GM21619 (cell line): ENCODE data around the gene A1BG.
"Not testable (repeated sequence)": the region's sequence is repeated elsewhere in the genome, so short reads cannot be mapped to it uniquely, and the experiment has no call there.

Experiments used
- ATAC-seq: cut with Tn5 transposase; IDR thresholded peaks from one replicate; pipeline ENCODE4 v1.9.1; 2021; ENCODE audit not compliant: unreplicated experiment

A1BG gene

GRCh38 chr19:58361900-58362271, 8.6 kb upstream of the A1BG start:
- peak; percentile 16 for ATAC-seq

DNA sequence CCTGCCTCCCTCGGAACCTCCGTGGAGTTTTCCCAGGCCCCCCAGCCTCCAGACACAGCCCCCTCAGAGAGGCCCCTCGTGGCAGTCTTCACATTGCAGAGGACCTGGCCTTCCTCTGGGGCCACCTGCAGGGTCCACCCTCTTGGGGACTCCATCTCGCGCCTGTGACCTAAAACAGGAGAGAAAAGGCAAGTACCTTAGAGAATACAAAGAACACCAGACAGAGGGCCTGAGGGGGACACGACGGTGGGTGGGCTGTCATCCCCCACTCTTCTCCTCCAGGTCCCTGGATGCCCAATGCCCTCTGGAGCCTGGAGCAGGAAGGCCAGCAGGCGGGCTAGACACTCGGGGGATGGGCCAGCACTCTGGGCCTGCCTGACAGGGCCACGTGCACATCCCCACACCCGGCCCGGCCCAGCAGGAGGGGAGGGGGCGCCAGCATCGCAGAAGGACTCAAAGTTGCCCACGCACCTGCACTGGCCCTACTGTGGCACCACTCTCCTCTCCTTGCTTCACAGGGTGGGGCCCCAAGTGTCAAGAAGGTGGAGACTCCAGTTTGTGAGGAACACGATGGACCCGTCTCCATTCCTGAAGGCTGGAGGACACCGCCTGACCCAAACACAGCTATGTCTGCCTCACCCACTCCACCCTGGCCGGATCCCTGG, 4.3 kb upstream of the A1BG start:
- ATAC-seq: no peak

GRCh38 chr19:58356766-58357480, 3.6 kb upstream of the A1BG start:
- ATAC-seq: no peak

DNA sequence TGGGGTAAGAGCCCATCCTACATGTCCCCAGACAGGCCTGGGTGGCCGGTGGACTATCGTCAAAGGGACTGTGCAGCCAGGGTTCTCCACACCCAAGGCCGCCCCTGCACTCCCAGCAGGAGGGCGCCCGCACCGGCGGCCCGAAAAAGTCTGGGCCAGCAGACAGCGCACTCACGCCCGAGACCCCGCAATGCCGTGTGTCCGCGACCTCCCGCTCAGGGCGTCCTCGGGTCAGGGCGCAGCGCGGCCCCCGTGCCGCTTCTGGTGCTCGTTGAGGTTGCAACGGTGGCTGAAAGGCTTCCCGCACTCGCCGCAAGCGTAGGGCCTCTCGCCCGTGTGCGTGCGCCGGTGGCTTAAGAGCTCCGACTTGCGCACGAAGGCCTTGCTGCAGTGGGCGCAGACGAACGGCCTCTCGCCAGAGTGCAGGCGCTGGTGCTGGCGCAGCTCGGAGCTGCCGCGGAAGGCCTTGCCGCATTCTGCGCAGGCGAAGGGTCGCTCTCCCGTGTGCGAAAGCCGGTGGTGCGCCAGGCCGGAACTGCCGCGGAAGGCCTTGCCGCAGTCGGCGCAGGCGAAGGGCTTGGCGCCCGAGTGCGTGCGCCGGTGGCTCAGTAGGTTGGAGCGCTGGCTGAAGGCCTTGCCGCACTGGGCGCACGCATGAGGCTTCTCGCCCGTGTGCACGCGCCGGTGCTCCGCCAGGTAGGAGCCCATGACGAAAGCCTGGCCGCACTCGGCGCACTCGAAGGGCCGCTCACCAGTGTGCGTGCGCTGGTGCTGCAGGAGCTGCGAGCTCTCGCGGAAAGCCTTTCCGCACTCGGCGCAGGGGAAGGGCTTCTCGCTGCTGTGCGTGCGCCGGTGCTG, 2.8 kb upstream of the A1BG start:
- ATAC-seq: no peak

GRCh38 chr19:58355215-58355796, 2.0 kb upstream of the A1BG start:
- ATAC-seq: no peak

DNA sequence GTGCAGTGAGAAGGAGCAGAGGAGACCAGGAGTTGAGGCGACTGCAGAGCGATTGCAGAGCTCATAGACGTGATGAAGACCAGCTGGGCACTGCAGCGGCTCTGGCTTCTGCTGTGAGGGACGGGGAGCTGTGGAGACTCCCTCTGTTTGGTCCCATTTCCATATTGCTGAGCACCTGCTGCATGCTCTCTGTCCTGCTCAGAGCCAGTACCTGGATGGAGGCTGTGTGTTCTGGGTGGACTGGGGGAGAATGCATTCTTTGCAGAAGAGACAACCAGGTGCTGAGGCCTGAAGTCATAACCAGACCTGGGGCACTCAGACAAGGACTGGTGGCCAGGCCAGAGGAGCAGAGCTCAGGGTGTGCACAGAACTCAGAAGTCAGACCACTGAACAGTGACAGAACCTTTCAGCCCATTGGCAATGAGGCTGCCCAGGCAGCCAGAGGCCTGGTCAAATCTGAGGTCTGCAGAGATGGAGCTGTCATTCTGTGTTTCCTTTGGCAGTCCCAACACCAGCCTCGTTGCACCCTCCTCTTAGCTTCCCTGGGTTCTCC, 1.3 kb upstream of the A1BG start:
- ATAC-seq: no peak

- ATAC-seq: no peak
These were observed 605 bp upstream of the A1BG start for GRCh38 chr19:58353717-58354477.

- no peak for ATAC-seq
These were observed 1.1 kb downstream of the A1BG start for GRCh38 chr19:58351990-58352755.

- no peak for ATAC-seq
These were observed 1.8 kb downstream of the A1BG start for GRCh38 chr19:58351558-58351878.

- ATAC-seq: no peak
These were observed 2.3 kb downstream of the A1BG start for GRCh38 chr19:58350871-58351557.

DNA sequence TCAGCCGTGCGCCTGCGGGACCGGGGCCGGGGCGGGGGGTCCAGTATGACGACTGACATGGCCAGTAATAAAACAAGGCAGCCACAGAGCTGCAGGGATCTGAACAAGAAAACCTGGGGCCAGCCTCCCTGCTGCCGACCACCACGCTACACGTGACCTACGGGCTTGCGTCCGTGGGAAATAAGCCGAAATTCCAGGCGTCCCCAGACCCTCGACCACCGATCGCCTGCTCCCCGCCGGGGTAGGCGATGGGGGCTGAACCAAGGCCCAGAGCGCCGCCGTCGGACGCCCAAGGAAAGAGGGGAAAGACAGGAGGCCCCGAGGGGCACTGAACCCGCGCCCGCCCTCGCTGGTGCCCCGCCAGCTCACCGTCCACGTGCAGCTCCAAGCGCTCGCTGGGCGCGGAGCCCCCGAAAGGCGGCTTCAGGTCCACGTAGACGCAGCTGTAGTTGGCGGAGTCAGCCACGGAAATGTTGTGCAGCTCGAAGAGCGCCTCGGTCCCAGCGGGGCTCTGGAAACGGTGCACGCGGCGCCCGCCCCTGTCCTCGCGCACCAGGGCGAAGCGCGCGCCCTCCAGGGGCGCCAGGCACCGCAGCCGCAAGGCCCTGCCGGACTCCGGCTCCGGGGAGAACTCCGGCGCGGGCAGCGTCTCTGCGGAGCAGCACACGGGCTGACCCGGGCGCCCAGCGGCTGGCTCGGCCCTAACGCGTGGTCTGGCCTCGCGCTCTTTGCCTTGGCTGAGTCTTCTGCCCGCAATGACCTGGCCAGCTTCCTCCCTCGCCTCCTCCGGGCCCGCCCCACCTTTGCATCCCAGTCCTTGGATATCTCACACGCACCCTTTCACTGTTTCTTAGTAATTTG, 3.1 kb downstream of the A1BG start:
- ATAC-seq: no peak

- ATAC-seq: no peak
These were observed 3.7 kb downstream of the A1BG start for GRCh38 chr19:58349590-58349989.

DNA sequence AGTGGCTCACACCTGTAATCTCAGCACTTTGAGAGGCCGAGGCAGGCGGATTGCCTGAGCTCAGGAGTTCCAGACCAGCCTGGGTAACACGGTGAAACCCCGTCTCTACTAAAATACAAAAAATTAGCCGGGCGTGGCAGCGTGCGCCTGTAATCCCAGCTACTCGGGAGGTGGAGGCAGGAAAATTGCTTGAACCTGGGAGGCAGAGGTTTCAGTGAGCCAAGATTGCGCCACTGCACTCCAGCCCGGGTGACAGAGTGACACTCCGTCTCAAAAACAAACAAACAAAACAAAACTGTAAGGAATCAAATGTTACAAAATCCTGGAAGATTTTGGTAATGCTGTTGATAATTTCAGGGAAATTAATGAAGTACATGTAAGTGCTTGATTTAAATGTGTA, 5.2 kb downstream of the A1BG start:
- ATAC-seq: not testable (repeated sequence)

DNA sequence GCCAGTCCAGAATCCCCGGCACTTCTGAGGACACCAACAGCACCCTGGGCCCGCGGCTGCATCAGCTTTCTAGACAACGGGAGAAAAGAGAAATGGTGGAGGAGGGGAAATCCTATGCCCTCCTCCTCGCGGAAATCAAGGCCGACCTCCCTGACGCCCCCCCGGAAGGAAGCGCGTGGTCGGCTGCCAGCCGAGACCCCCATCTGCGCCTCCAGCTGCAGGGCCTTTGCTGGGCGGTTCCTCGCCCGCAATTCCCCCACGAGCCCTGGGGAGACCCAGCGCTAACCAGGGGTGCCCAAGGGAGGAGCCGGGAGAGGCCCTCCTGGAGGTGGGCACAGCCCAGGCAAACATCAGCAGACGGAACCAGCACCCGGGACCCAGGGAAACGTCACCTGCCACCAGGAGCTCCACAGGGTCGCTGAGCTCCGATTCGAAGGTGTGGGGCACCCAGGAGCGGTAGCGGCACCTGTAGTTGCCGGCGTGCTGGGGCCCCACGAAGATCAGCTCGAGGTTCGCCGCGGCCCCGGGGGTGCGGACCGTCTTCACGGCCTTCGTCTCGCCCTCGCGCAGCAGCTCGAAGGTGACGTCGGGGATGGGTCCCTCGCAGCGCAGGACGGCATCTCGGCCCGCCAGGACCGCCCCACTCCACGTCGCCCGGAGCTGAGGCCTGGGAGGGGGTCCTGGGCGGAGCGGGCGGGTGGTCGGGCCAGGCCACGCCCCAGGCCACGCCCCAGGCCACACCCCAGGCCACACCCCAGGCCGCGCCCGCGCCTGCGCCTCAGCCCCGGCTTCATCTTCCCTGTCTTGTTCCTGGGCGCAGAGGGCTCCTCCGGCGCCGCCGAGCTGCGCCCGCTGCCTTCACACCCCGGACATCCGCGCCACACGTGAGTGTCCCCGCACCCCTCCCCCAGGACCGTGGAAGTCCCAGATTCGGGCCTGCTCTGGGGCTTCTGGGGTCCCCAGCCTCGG, 6.0 kb downstream of the A1BG start:
- peak; percentile 80 for ATAC-seq

- ATAC-seq: no peak
These were observed 7.7 kb downstream of the A1BG start for GRCh38 chr19:58345558-58345957.

DNA sequence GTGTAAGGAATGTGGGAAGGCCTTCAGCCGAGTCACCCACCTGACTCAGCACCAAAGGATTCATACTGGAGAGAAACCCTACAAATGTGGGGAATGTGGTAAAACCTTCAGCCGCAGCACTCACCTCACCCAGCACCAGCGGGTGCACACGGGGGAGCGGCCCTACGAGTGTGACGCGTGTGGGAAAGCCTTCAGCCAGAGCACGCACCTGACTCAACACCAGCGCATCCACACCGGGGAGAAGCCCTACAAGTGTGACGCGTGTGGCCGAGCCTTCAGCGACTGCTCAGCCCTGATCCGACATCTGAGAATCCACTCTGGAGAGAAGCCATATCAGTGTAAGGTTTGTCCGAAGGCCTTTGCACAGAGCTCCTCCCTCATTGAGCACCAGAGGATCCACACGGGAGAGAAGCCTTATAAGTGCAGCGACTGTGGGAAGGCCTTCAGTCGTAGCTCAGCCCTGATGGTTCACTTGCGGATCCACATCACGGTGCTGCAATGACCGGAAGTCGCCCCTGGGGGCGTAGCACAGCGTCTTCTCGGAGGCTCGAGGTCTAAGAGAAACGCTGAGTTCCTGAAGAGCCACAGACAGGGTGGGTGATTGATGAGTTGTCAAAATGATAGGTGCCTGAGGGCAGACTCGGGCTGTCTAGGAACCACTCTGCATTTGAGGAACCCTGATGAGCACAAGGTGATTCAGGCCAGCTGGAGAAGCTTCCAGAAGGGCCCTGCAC, 14.3 kb downstream of the A1BG start:
- ATAC-seq: no peak

GRCh38 chr19:58338336-58338735, 15.0 kb downstream of the A1BG start:
- no peak for ATAC-seq
